ENCODE data around the gene PLCB1.
"Not testable (repeated sequence)": the region's sequence is repeated elsewhere in the genome, so short reads cannot be mapped to it uniquely, and the experiment has no call there.

PLCB1 gene

GRCh38 chr20:8798505-8798904, 666.4 kb downstream of the PLCB1 start:
- DNase-seq: no peak

DNA sequence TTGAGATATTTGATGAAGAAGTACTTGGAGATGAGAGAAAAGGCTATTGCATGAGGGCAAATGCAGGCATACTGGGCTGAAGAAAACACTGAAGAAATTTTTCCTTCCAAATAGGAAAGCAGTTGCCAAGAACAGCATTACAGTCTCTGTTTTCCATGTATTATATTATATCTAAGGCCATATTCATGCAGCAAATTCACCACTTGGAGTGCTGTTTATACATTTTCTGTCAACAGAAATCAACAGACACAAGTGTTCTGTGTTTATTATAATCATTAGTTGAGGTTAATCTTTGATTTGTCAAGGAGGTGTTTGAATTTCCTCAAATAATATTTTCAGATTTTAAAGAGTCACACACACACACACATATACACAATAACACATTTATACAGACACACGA, 668.0 kb downstream of the PLCB1 start:
- no peak for DNase-seq

GRCh38 chr20:8801686-8802085, 669.6 kb downstream of the PLCB1 start:
- no peak for DNase-seq

DNA sequence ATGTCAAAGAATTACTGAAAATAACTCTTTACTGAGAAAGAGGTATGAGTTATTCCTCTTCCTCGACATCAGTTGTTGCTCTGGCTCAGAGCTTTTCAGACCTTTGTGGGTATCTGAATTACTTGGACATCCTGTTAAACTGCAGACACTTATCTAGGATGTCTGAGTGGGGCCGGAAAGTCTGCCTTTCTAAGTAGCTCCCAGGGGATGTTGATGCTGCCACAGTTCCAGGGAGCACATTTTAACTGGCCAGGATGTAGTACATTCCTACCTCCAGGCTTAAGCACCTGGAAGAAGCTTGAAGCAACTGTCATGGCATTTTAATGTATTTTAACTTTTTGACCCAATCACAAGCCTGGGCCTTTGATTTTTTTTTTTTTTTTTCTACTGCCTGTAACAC, 671.0 kb downstream of the PLCB1 start:
- DNase-seq: no peak

DNA sequence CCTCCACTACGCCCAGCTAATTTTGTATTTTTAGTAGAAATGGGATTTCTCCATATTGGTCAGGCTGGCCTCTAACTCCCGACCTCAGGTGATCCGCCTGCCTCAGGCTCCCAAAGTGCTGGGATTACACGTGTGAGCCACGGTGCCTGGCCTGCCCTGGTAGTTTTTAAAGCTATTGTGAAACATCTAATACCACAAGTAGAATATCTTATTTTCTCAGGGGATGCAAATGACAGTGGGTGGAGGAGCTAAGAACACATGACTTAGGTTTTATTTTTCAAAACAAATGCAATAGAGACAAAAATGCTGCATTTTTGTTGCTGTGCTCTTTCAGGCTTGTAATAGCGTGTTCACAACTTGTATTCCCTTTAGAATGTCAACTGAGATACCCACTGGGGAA, 671.9 kb downstream of the PLCB1 start:
- DNase-seq: no peak

DNA sequence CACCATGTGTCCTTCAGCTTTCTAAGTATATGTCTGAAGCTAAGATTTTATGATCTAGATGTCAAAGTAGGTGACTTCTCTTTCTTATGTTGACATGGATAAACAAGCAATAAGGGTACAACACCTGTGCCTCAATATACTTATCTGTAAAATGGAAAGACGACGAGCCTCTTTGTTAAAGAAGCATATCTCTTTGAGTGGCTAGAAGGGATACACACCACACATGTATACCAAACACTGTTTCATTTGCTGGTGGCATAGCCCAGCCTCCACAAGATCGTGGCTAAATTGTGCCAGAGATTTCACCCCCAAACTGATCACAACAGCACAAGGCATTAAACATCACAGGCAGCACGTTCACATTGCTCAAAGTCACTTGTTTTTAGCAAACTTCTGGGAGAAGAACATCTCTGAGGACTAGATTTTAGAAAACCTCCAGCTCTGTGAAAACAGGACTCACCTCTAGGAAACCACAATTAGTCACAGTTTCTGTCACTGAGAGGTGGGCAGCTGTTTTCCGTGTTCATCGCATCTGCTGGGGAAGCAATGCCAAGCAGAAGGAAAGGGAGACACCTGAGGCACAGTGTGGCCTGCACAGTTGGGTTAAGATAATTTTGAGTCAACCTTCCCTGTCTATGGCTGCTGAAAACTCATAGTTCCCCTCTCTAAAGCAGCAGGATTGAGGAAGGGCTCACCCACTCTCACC, 673.8 kb downstream of the PLCB1 start:
- no peak for DNase-seq

DNA sequence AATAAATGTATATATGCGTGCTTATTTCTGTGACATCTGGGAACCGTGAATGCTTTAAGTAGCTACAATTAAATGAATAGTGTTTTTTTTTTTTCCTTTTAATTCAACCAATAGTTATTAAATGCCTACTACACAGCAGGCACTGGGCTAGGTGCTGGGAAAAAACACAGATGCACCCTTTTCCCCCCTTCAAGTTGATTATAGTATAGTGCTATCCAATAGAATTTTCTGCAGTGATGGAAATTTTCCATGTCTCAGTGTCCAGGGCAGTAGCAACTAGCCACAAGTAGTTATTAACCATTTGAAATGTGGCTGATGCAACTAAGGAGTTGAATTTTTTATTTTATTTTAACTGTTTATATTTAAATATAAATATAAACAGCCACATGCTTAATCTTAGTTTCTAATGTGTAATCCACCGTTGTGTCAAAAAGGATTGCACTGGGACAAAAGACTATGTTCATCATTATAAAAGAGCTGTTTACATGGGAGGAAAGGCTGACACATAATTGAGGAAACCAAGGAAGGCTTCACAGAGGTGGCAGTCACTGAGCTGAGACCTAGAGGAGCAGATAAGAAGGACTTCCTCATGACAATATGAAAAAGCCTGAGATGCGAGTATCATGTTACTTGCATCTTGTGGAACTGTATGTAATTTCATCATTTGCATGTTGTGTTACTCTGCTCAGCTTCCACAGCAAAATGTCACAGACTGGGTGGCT, 675.6 kb downstream of the PLCB1 start:
- DNase-seq: no peak

GRCh38 chr20:8808202-8808535, 676.1 kb downstream of the PLCB1 start:
- DNase-seq: peak in 2 of 14 donors; percentile 2 to 52

DNA sequence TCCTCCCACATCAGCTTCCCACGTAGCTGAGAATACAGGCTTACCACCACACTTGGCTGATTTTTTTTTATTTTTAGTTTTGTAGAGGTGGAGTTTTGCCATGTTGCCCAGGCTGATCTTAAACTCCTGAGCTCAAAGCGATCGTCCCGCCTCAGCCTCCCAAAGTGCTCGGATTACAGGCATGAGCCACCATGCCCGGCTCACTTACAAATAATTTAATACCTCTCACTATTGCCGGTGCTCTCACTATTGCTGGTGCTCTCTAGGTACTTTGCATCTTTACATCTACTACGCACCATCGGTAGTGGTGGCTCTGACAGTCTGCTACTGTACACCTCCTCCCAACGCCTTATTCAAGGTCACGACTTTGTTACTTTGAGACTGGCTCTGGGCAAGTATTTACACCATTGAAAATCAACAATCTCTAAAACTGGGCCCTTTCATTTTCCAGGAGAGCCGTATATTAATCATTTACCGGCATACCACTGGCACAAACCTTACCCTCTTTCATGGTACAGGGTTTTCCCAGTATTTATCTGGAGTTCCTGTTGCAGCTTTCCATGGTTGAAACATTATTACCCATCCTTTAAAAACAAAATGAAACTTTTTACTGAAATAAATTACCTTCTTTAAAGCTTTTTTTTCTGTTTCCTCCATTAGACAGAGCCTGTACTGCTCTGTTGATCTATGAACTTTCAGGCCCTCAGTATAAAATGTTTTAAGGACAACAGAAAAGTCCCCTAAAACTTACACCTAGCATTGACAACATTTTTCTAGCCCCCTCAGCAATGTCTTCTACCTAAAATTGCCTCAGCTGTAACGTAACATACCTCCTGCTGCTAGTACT, 677.3 kb downstream of the PLCB1 start:
- no peak for DNase-seq

DNA sequence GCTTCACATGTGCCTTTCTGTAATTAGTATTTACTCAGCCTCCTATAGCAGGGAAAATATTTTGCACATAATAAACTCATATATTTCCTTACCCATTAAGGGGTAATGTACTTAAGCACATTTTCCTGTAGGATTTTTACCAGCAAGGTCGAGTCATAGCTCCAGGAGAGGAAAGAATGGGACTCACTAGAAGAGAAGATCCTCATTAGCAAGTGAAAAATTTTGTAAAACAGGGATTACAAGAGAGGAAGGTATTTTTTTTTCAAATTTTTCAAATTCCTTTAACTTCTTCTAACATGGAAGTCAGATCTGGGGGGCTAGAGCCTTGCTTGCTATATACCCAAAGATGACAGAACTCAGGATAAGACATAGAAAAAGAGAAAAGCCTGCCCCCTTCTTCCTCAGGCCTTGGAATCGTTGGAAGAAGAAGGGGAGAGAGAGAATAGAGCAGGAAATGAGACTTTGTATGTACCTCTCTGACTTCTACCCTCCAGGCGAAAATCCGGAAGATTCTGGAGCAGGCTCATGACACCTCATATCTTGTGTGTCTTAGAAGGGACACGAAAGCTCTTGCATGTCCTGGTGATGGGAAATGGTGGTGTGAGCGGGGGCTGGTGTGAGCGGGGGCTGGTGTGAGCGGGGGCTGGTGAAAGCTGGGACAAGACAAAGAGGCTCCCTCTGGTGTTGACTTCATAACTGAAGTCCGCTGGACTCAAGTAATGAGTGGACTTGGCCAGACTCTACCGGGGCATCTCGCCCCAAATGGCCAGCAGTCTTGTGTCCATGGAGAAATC, 679.9 kb downstream of the PLCB1 start:
- DNase-seq: no peak

GRCh38 chr20:8812817-8813216, 680.8 kb downstream of the PLCB1 start:
- DNase-seq: peak in 7 of 14 donors; percentile 4 to 79 (median 27)

DNA sequence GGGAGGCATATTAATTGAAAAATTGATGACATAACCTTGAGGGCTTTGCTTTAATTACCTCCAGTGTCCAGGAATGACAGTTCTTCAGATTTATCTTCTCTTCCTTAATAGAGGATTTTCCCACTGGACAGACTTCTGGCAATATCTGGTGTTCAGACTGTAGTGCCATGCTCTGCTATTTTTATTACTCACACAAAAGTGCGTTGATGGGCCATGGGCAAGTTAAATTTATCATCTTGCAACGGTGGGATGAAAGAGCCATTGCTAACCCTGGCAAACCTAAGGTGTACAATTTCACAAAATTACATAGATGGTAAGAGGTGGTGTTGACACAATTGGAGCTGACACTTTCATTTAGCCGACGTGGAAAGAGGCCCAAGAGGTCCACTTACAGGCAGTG, 683.1 kb downstream of the PLCB1 start:
- no peak for DNase-seq

DNA sequence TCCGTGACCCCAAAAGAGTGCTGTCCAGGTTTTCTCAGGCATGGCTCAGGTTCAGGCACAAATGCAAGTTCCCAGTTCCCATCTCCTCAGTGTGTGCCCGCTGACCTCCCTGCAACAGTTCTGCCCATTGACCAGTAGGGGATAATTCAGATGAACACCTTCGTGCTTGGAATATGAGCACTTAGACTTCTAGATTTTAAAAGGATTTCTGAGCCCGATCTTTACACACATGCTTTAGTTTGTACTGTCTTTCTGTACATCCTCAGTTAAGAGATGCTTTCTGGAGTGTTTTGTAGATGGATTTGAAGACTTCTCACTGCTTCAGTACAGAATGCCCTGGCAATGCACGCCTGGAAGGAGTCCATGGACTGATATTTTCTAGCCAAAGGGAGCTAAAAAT, 697.2 kb downstream of the PLCB1 start:
- DNase-seq: peak in 2 of 14 donors; percentile 1 to 44

DNA sequence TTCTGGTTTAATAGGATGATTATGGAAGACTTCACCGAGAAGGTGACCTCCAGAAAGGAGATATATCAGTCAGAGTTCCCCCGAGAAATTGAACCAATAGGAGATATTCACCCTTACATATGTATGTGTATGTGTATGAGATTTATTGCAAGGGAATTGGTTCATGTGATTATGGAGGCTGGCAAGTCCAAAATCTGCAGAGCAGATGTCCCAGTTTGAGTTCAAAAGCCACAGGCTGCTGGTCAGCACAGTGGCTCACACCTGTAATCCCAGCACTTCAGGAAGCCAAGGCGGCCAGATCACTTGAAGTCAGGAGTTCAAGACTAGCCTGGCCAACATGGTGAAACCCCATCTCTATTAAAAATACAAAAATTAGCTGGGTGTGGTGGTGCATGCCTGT, 702.2 kb downstream of the PLCB1 start:
- not testable (repeated sequence) for DNase-seq

GRCh38 chr20:8834851-8835250, 702.8 kb downstream of the PLCB1 start:
- DNase-seq: no peak

- DNase-seq: no peak
Measured at GRCh38 chr20:8837396-8837795, 705.3 kb downstream of the PLCB1 start.

DNA sequence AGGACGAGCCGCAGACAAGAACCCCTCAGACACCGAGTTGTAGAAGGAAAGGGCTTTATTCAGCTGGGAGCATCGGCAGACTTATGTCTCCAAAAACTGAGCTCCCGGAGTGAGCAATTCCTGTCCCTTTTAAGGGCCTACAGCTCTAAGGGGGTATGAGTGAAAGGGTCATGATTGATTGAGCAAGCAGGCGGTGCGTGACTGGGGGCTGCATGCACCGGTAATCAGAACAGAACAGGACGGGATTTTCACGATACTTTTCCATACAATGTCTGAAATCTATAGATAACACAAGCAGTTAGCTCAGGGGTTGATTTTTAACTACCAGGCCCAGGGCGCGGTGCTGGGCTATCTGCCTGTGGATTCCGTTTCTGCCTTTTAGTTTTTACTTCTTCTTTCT, 710.5 kb downstream of the PLCB1 start:
- no peak for DNase-seq

- no peak for DNase-seq
Measured at GRCh38 chr20:8844179-8844578, 712.1 kb downstream of the PLCB1 start.

DNA sequence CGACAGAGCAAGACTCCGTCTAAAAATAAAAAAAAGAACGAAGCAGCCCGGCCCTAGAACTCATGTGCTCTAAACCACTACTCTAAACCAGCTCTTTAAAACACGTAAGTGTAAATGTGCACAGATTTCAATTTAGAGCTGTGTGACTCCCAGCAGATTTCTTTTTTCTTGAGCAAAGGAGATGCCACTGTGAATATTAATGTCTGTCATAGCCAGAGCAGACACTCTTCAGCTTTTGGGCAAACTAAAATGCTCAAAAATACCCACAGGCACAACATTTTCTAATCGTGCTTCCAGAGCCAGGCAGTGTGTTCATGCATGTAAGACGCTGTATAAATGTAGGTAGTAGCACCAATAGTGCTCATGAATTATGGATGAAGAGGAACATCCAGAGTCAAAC, 717.9 kb downstream of the PLCB1 start:
- no peak for DNase-seq

DNA sequence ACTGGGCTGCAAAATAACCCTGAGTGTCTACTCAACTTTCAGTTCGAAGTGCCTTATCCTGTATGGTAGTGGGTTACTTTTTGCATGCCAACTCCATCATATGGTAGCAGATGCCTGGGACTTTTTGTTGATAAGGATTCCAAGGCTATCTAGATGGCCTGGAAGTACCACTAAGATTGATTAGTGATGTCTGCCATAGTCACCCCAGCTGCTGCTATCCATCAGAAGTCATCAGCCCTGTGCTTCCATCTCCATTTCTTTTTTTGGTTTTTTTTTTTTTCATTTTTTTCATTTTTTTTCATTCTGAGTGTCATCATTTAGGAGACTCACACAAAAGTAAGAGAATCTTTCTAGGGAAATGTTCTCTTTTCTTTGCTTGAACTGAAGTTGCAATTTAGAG, 719.4 kb downstream of the PLCB1 start:
- no peak for DNase-seq

GRCh38 chr20:8851919-8852318, 719.9 kb downstream of the PLCB1 start:
- DNase-seq: not testable (repeated sequence)

GRCh38 chr20:8853211-8853610, 721.1 kb downstream of the PLCB1 start:
- DNase-seq: not testable (repeated sequence)

All from C1 segment of cervical spinal cord (tissue), 14 donors.